HepG2 (cell line): ENCODE measurements around the gene CCER1.
A peak's percentile ranks its signal among the peaks of the same experiment; 100 is the strongest.

Source experiments
- ATAD3A ChIP-seq: sonication (generic); formaldehyde crosslinking; IDR thresholded peaks from 2 replicates; pipeline ENCODE4 v1.4.0; 2020; ENCODE audit warnings: missing genetic modification reagents
- CTCF ChIP-seq: sonication (generic); formaldehyde crosslinking; IDR thresholded peaks from 2 replicates; pipeline ENCODE4 v1.5.0; 2020; ENCODE audit warnings: mild to moderate bottlenecking, missing genetic modification reagents, moderate library complexity
- EZH2 ChIP-seq: conservative IDR thresholded peaks from 2 replicates; pipeline ENCODE4 v1.6.1; 2012; ENCODE audit warnings: mild to moderate bottlenecking, low read depth, low read length, moderate library complexity
- POLR2AphosphoS5 ChIP-seq: IDR thresholded peaks from 2 replicates; pipeline ENCODE4 v1.6.1; 2012; ENCODE audit warnings: low read depth, low read length
- SETDB1 ChIP-seq: sonication (generic); formaldehyde crosslinking; IDR thresholded peaks from 2 replicates; pipeline ENCODE4 v1.5.1; 2020; ENCODE audit warnings: missing genetic modification reagents, mild to moderate bottlenecking, borderline replicate concordance
- ZFX ChIP-seq: sonication (generic); formaldehyde crosslinking; IDR thresholded peaks from 2 replicates; pipeline ENCODE4 v1.4.0; 2020; ENCODE audit warnings: mild to moderate bottlenecking, low read depth, missing genetic modification reagents, moderate library complexity
- ZNF160 ChIP-seq: sonication (generic); formaldehyde crosslinking; IDR thresholded peaks from 2 replicates; pipeline ENCODE4 v1.8.0; 2022; ENCODE audit warnings: mild to moderate bottlenecking, inconsistent platforms, missing genetic modification reagents
- ZNF274 ChIP-seq: sonication (generic); formaldehyde crosslinking; IDR thresholded peaks from 2 replicates; pipeline ENCODE4 v1.5.1; 2020; ENCODE audit warnings: mild to moderate bottlenecking, missing genetic modification reagents
- ZNF407 ChIP-seq: sonication (generic); formaldehyde crosslinking; IDR thresholded peaks from one replicate; pipeline ENCODE4 v1.5.1; 2020; ENCODE audit warnings: mild to moderate bottlenecking, missing genetic modification reagents; ENCODE audit errors: not compliant biosample characterization
- TF ChIP-seq, protein P1 (sequence below): IDR thresholded peaks from 2 replicates; pipeline ENCODE4 v1.6.1; 2012; ENCODE audit warnings: inconsistent platforms
- TF ChIP-seq, protein P2 (sequence below), 2 experiments: IDR thresholded peaks; 2 replicates each; pipeline ENCODE4 v1.6.1; 2011 to 2012; ENCODE audit warnings: low read length in 2 of 2, borderline replicate concordance in 1 of 2, low read depth in 1 of 2, mild to moderate bottlenecking in 1 of 2, moderate library complexity in 1 of 2
- TF ChIP-seq, protein P3 (sequence below): sonication (generic); formaldehyde crosslinking; IDR thresholded peaks from 2 replicates; pipeline ENCODE4 v1.5.0; 2020; ENCODE audit warnings: missing genetic modification reagents

DNA sequence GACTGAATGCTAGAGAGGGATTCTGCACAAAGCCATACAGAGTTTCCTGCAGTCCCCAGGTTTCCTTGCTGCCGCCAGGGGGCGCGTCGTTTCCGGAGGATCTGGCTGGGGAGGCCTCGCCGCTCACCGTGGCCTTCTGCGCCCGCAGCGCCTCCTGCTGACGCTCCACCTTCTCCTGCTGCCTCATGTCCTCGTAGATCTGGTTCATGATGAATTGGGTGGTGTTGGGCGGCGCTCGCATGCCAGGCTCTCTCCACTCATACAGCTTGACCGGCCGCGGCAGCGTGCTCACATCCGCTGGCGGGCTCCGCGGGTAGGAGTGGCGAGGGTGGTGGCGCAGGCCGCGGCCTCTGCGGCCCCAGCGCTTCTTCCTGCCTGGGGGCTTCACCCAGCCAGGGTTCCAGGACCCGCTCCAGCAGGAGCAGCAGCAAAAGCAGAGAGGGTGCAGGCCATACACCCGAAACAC, 987 bp downstream of the CCER1 start:
- TF ChIP-seq, protein P1, sequence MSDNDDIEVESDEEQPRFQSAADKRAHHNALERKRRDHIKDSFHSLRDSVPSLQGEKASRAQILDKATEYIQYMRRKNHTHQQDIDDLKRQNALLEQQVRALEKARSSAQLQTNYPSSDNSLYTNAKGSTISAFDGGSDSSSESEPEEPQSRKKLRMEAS: no peak
- TF ChIP-seq EZH2: no peak
- no peak for TF ChIP-seq ZNF407 (CRISPR knock-in tag)
- no peak for TF ChIP-seq ATAD3A (CRISPR knock-in tag)
- TF ChIP-seq ZFX (CRISPR knock-in tag): no peak
- TF ChIP-seq POLR2AphosphoS5: no peak
- peak; percentile 64 for TF ChIP-seq CTCF (CRISPR knock-in tag)
- TF ChIP-seq, protein P2, sequence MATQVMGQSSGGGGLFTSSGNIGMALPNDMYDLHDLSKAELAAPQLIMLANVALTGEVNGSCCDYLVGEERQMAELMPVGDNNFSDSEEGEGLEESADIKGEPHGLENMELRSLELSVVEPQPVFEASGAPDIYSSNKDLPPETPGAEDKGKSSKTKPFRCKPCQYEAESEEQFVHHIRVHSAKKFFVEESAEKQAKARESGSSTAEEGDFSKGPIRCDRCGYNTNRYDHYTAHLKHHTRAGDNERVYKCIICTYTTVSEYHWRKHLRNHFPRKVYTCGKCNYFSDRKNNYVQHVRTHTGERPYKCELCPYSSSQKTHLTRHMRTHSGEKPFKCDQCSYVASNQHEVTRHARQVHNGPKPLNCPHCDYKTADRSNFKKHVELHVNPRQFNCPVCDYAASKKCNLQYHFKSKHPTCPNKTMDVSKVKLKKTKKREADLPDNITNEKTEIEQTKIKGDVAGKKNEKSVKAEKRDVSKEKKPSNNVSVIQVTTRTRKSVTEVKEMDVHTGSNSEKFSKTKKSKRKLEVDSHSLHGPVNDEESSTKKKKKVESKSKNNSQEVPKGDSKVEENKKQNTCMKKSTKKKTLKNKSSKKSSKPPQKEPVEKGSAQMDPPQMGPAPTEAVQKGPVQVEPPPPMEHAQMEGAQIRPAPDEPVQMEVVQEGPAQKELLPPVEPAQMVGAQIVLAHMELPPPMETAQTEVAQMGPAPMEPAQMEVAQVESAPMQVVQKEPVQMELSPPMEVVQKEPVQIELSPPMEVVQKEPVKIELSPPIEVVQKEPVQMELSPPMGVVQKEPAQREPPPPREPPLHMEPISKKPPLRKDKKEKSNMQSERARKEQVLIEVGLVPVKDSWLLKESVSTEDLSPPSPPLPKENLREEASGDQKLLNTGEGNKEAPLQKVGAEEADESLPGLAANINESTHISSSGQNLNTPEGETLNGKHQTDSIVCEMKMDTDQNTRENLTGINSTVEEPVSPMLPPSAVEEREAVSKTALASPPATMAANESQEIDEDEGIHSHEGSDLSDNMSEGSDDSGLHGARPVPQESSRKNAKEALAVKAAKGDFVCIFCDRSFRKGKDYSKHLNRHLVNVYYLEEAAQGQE (IDR thresholded peaks at IDR 0.05; ENCODE audit: borderline replicate concordance in 1 of 2, low read depth in 1 of 2, low read length in 2 of 2): no peak
- TF ChIP-seq ZNF160 (CRISPR knock-in tag): no peak
- no peak for TF ChIP-seq SETDB1 (CRISPR knock-in tag)
- TF ChIP-seq ZNF274 (CRISPR knock-in tag): no peak
- TF ChIP-seq, protein P3, sequence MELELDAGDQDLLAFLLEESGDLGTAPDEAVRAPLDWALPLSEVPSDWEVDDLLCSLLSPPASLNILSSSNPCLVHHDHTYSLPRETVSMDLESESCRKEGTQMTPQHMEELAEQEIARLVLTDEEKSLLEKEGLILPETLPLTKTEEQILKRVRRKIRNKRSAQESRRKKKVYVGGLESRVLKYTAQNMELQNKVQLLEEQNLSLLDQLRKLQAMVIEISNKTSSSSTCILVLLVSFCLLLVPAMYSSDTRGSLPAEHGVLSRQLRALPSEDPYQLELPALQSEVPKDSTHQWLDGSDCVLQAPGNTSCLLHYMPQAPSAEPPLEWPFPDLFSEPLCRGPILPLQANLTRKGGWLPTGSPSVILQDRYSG: no peak
